ENCODE measurements around the gene OR9Q1. TPM values are rescaled to one million over a fixed set of nuclear protein-coding genes. Genes with fewer than 3 reads are reported as not detected.
A peak's percentile ranks its signal among the peaks of the same experiment; 100 is the strongest.

OR9Q1 gene
- total and polyA plus RNA-seq, 2 of the 8 experiments (the other 6 are each of a cell fraction or from before 2014, with no cell fraction given): not detected

- Histone ChIP-seq H3K18ac (ENCODE audit: extremely low read depth, low read length) (no peak overlapping the region), H3K23ac (ENCODE audit: insufficient read length) (no peak overlapping the region), H2BK5ac (ENCODE audit: low read depth, low read length) (0 out of 2 replicates have a peak overlapping the region, but pooled peaks have one; percentile 24), H3K4me2 (ENCODE audit: insufficient read depth in 1 of 2, low read depth in 2 of 2, low read length in 2 of 2) (no peak overlapping the region), H3K79me1 (ENCODE audit: low read depth, low read length) (no peaks in the 10 kb centered on the region), H3K4ac (replicated peaks; ENCODE audit: insufficient read length, low read depth, low read length) (no peak overlapping the region), H2BK15ac (ENCODE audit: low read length) (no peak overlapping the region), H3K4me3 (ENCODE audit: extremely low read depth in 1 of 4, insufficient read depth in 2 of 4, low read depth in 3 of 4, low read length in 4 of 4) (no peak overlapping the region), H3K23me2 (ENCODE audit: low read depth, low read length) (no peaks in the 10 kb centered on the region), H3K79me2 (ENCODE audit: control insufficient read depth in 1 of 2, insufficient read depth in 2 of 2, low read length in 2 of 2) (no peaks in the 10 kb centered on the region), H3K14ac (ENCODE audit: insufficient read length) (no peak overlapping the region), H2BK12ac (ENCODE audit: low read depth, low read length) (no peak overlapping the region), H4K20me1 (replicated peaks in 1 of 2; ENCODE audit: control insufficient read depth in 1 of 2, insufficient read depth in 2 of 2, low read length in 2 of 2) (no peaks in the 10 kb centered on the region), H3K27me3 (replicated peaks in 1 of 4; ENCODE audit: control insufficient read depth in 3 of 4, extremely low read depth in 1 of 4, insufficient read depth in 3 of 4, low read length in 3 of 4) (no peaks in the 10 kb centered on the region), H4K5ac (ENCODE audit: insufficient read length, low read depth, low read length) (no peak overlapping the region), H3K56ac (replicated peaks; ENCODE audit: insufficient read length, low read depth, low read length) (peak overlapping the region; percentile 39), H2AK5ac (ENCODE audit: low read depth, low read length) (no peak overlapping the region), H3K27ac (ENCODE audit: low read depth, low read length) (no peak overlapping the region), H3K9ac (replicated peaks in 1 of 4; ENCODE audit: extremely low read depth in 1 of 4, low read depth in 3 of 4, low read length in 3 of 4) (no peak overlapping the region), H3K9me3 (ENCODE audit: insufficient read depth in 2 of 2, low read depth in 1 of 2, low read length in 1 of 2) (no peaks in the 10 kb centered on the region), H2BK20ac (ENCODE audit: low read length) (no peak overlapping the region), H4K91ac (replicated peaks; ENCODE audit: insufficient read length, low read length) (no peak overlapping the region), H2BK120ac (replicated peaks; ENCODE audit: low read depth, low read length) (no peak overlapping the region), H3K36me3 (ENCODE audit: control insufficient read depth in 2 of 4, insufficient read depth in 4 of 4, low read length in 3 of 4) (no peaks in the 10 kb centered on the region), H3K4me1 (replicated peaks in 1 of 4; ENCODE audit: control insufficient read depth in 3 of 4, insufficient read depth in 4 of 4, low read length in 3 of 4) (no peaks in the 10 kb centered on the region), H4K8ac (ENCODE audit: extremely low read depth, insufficient read depth, low read length) (no peak overlapping the region; the same call in 1 of the 2 replicates), H2AFZ (ENCODE audit: low read length) (peak overlapping the region; percentile 92)
- ChIA-PET CTCF (ENCODE audit: partially characterized antibody) (interaction anchor here (1.1 kb wide), 1 partner anchor 190 kb away, joined by 3 read pairs; no protein-coding TSS in a partner anchor), POLR2A (ENCODE audit: partially characterized antibody) (no interaction called here)
- no peak for DNase-seq (ENCODE audit: low read depth in 1 of 2, low spot score in 2 of 2)
- no peak for FAIRE-seq
- WGBS, 2 experiments (ENCODE audit: extremely low coverage in 1 of 2, insufficient coverage in 1 of 2, insufficient read length in 1 of 2, insufficient replicate concordance in 2 of 2, low coverage in 1 of 2, low lambda C conversion rate in 2 of 2, missing lambda C conversion rate in 1 of 2): 78% methylated on average over 2 of the region's 2 CpGs; no CpG with 5 or more reads in 1 of the 2 experiments
- TF ChIP-seq ATF3 (IDR thresholded peaks at IDR 0.05; ENCODE audit: insufficient read depth, low read depth, low read length) (no peak), ASH2L (IDR thresholded peaks at IDR 0.05; ENCODE audit: low read length) (no peak), EZH2 (IDR thresholded peaks at IDR 0.05; ENCODE audit: low read depth, low read length, severe bottlenecking) (no peak), USF2 (IDR thresholded peaks at IDR 0.05; ENCODE audit: low read length) (no peak)
These were observed 16.7 kb upstream of the OR9Q1 start for GRCh38 chr11:58006940-58007339.
